Fibroblast of upper back skin (primary cell): ENCODE results near the gene NKTR.

ENCODE experiments used
- DNase-seq: peaks from one replicate; pipeline ENCODE4 v3.0.0-alpha.2; 2013

The NKTR gene

GRCh38 chr3:42651248-42652091 lies 51.0 kb downstream of the NKTR start:
- peak; percentile 68 for DNase-seq

GRCh38 chr3:42652251-42652610 lies 51.7 kb downstream of the NKTR start:
- DNase-seq: no peak

- DNase-seq: peak; percentile 72
Measured at GRCh38 chr3:42652611-42653302, 52.3 kb downstream of the NKTR start.

GRCh38 chr3:42653303-42653559 lies 52.7 kb downstream of the NKTR start:
- DNase-seq: no peak

DNA sequence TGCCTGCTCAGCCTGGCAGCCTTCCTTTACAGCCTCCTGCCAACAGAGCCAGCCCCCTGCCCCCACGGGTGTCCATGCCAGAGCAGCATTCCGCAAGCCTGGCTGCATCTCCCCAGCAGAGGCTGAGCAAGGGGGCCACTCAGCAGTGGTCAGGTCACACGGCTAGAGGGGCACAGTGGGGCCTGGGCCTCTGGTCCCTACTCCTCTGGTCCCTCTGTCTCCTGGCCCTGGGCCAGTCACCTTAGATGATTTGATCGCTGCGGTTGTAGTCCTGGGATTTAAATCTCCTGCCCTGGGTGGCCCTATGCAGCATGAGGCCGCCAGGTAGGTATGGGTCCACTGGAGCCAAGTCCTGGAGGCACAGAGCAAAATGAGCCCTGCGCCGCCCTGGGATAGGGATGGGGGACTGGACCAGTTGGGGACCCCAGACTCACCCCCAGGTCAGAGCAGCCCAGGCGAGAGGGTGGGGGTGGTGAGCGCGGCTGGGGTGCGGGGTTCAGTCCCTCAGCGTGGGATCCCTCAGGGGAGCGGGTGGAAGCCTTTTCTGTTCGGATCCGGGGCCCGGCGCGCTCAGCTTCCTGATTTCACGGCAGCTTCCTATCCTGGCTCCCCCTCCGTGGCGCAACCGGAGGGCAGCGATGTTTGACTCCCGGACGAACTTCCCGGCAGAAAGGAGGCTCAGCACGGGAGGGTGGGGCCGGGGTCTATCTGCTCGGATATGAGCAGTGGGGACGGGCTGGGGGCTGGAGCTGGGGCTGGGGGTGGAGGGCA lies 53.3 kb downstream of the NKTR start, which contains the start of gene ZBTB47:
Gene ZBTB47, plus strand, starts transcription at position 138 of the 771 bp plus-strand sequence. CDS start 4,659 bp downstream, outside the sequence.
- DNase-seq: peak; percentile 14

DNA sequence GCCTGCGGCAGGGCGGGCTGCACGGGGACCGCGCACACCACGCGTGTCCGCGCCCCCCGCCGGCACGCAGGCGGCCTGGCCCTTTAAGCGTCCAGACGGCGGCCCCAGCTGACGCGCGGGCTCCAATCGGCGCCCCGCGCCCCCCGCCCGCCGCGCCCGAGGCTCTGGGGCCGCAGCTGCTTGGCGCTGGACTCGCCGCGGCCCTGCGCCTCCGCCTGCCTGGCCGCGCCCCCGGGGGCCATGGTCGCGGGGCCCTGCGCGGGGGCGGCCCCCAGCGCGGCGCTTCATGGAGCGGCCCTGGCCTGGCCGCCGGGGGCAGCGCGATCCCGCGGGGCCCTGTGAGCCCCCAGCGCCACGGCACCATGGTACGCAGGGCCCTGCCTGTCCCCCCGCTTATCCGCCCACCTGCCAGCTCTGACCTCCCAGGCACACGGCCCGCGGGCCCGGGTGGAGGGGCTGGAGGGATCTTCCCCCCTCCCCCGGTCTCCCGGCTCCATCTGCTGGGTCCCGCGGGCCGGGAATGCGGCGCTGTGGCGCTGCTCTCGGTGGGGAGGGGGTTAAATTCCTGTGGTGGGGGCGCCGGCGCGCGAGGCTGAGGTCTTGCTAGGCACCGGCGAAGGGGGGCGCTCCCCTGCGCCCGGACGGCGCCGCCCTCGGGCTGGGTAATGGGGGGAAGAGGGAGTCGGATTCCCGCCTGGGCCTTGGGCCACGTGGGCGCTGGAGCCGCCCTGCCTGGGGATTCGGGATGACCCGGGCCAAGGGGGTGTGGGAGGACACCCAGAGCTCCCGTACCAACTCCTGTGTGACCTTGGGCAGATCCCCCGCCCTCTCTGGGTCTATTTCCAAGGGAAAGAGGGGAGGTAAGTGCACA lies 54.1 kb downstream of the NKTR start:
- peak; percentile 59 for DNase-seq

- no peak for DNase-seq
Measured at GRCh38 chr3:42655331-42655888, 54.9 kb downstream of the NKTR start.

DNA sequence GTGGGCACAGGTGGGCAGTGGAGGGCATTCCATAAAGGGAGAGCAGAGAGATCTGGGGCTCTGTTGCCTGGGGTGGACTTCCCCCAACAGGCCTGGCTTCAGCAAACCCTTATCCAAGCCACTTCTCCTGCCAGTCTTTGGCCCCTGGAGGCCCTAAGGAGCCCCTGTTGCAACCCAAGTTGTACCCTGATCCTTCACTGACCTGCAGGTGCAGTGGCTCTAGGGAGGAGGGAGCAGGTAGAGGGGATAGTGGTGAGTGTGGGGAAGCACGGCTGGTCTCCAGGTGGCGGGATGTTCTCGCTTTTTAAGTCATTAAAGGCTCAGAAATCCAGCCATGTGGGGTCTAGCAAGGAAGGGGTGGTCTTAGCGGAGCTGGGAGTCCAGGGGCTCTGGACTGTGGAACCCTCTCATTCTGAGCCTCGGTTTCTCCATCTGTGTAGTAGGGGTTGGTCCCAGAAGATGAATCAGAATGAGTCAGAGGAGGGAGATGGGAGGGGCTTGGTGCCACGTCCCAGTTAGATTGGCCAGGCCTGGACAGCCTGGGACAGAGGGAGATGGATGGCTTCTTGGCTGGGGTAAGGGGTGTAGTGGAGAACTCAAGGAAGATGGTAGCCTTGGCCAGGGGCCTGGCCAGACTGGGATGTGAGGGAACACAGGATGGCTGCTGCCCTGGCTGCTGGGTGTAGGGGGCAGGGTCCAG lies 55.6 kb downstream of the NKTR start:
- DNase-seq: peak; percentile 37

GRCh38 chr3:42656680-42657610 lies 56.5 kb downstream of the NKTR start:
- DNase-seq: no peak

DNA sequence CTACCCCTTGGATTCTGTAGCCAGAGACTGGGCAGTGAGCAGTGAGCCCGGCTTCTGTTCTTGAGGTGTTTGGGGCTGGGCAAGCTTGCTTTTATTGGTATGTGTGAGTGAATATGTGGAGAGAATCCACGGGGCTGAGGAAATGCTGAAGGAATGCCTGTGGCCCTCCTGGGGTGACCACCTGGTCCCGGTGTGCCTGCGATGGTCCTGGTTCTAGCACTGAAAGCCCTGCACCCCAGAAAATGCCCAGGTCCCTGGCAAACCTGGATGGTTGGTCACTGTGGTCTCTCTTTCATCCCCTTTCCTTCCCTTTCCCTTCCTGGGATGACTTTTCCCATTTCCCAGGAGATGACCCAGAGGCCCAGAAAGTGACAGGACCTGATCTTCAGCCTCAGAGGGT lies 57.2 kb downstream of the NKTR start:
- DNase-seq: no peak

- no peak for DNase-seq
Measured at GRCh38 chr3:42658091-42658770, 57.7 kb downstream of the NKTR start.

- DNase-seq: no peak
Measured at GRCh38 chr3:42658771-42659390, 58.4 kb downstream of the NKTR start.

DNA sequence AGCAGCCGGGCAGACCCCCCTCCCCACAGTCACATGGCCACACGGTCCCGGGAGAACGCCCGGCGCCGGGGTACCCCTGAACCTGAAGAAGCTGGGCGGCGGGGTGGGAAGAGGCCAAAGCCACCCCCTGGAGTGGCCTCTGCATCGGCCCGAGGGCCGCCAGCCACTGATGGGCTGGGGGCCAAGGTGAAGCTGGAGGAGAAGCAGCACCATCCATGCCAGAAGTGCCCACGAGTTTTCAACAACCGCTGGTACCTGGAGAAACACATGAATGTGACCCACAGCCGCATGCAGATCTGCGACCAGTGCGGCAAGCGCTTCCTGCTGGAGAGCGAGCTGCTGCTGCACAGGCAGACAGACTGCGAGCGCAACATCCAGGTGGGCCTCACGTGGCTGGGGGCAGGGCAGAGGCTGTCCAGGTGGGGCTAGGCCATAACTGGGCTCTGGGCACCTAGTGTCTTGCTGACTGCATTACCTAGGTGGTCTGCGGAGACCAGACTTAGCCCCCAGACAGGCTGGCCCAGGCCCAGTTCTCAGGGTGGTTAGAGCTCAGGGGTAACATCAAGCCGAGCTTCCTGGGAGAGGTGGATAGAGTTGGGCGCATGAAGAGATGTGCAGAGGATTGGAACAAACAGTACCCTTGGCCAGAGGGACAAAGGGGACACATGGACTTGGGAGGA lies 59.1 kb downstream of the NKTR start:
- no peak for DNase-seq

GRCh38 chr3:42660131-42660715 lies 59.7 kb downstream of the NKTR start:
- DNase-seq: no peak

DNA sequence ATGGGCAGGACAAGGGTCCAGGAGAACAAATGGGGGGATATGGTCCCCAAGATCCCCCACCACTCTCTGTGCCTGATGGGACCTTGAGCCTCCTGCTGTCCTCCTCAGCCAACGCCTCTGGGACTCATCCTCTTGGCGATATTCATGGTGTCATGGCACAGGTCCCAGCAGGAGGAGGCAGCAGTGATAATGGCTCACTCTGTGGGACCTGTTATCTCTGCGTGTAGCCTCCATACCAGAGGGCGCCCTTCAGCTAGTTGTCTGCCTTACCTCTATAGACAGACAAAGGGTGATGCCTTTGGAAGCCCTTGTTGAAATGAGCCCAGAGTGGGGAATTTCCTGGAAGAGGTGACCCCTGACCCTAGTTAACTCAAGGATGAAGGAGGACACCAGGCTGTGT lies 60.4 kb downstream of the NKTR start:
- DNase-seq: no peak

DNA sequence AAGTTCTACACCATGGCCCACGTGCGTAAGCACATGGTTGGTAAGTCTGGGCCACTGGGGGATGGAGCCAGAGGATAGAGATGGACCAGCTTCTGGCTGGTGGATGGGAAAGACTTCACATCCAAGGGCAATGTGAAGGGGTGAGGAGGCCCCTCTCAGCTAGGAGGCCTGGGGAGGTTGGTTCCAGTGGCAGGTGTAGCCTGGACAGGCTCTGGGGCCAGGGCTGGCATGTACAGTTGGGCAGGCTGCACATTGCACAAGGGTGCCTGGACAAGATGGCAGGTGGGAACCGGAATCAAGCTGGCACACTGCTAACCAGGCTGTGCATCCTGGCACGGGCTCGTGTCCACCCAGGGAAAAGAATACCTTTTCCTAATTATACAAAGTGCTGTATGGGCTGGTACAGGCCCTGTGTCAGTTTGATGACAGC lies 61.1 kb downstream of the NKTR start:
- DNase-seq: no peak

DNA sequence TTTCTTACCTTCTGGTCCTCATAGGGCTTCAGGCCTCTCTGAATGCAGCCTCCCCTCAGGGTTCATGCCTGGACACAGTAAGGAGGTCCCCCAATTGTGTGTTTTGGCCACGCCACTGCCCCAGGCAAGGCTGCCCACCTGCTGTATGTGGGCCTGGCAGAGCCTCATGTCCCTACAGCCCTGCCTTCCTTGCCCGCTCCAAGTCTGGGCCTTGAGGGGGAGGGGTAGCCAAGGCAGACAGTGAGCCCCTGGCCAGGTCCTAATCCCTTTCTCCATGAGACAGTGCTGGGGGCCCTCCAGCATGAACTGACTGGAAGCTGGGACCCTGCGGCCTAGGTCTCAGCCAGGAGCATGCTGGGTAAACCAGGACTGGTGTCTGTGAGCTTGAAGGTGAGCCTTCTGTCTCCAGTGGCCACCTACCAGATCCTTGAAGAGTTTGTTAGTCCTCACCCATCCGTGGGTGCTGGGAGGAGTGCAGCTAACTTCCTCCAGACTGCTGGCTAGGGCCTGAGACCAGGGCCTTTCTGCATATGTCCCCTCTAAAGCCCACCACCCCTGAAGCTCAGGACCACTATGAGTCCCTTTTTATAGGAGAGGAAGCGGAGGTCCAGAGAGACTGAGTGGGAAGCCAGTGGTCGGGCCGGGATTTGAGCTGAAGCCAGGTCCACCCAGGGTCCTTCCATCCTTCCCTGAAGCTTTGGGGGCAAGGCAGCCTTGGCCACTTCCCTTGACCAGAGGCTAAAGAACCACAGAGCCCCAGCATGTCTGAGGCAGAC lies 61.7 kb downstream of the NKTR start:
- no peak for DNase-seq
